ENCODE data around the gene PCDH9.
"Not testable (repeated sequence)": the region's sequence is repeated elsewhere in the genome, so short reads cannot be mapped to it uniquely, and the experiment has no call there.

PCDH9 gene

GRCh38 chr13:66313413-66313812 is 916.7 kb downstream of the PCDH9 start:
- Mint-ChIP-seq H3K27me3 (no peaks in the 10 kb centered on the region), H3K27ac (no peak overlapping the region), H3K4me3 (no peak overlapping the region), H3K36me3 (no peaks in the 10 kb centered on the region), H3K9me3 (peaks cover 2% of the 10 kb centered on the region), H3K4me1 (peaks cover 2% of the 10 kb centered on the region)
- no peak for ATAC-seq (ENCODE audit: low read depth)
- DNase-seq (ENCODE audit: low spot score in 2 of 2) = no peak

- ATAC-seq (ENCODE audit: low read depth) (no peak), DNase-seq (ENCODE audit: low spot score in 2 of 2) (no peak)
- Mint-ChIP-seq H3K9me3 (peaks cover 2% of the 10 kb centered on the region), H3K36me3 (no peaks in the 10 kb centered on the region), H3K4me3 (no peak overlapping the region), H3K27ac (no peak overlapping the region), H3K27me3 (no peaks in the 10 kb centered on the region), H3K4me1 (peaks cover 2% of the 10 kb centered on the region)
Measured at GRCh38 chr13:66312312-66313087, 917.6 kb downstream of the PCDH9 start.

- no peak for ATAC-seq (ENCODE audit: low read depth)
- H3K9me3 Mint-ChIP-seq = peaks cover 1% of the 10 kb centered on the region
- no peaks in the 10 kb centered on the region for H3K36me3 Mint-ChIP-seq
- H3K27me3 Mint-ChIP-seq = no peaks in the 10 kb centered on the region
- DNase-seq (ENCODE audit: low spot score in 2 of 2) = no peak
- H3K27ac Mint-ChIP-seq = no peak overlapping the region
- H3K4me1 Mint-ChIP-seq = no peaks in the 10 kb centered on the region
- H3K4me3 Mint-ChIP-seq = no peak overlapping the region
Measured at GRCh38 chr13:66305961-66306617, 924.0 kb downstream of the PCDH9 start.

GRCh38 chr13:66301482-66301881 is 928.7 kb downstream of the PCDH9 start:
- Mint-ChIP-seq H3K36me3 (no peaks in the 10 kb centered on the region), H3K27me3 (no peaks in the 10 kb centered on the region)

GRCh38 chr13:66301006-66301405 is 929.1 kb downstream of the PCDH9 start:
- H3K4me3 Mint-ChIP-seq = no peak overlapping the region
- H3K4me1 Mint-ChIP-seq = no peaks in the 10 kb centered on the region
- ATAC-seq (ENCODE audit: low read depth) (no peak), DNase-seq (ENCODE audit: low spot score in 2 of 2) (no peak)
- peaks cover 3% of the 10 kb centered on the region for H3K9me3 Mint-ChIP-seq
- H3K27ac Mint-ChIP-seq = no peak overlapping the region
- no peaks in the 10 kb centered on the region for H3K36me3 Mint-ChIP-seq
- no peaks in the 10 kb centered on the region for H3K27me3 Mint-ChIP-seq

More at GRCh38 chr13:66301482-66301881, 928.7 kb downstream of the PCDH9 start:
- DNase-seq (ENCODE audit: low spot score in 2 of 2) (no peak), ATAC-seq (ENCODE audit: low read depth) (no peak)
- H3K4me1 Mint-ChIP-seq = no peaks in the 10 kb centered on the region
- H3K4me3 Mint-ChIP-seq = no peak overlapping the region
- no peak overlapping the region for H3K27ac Mint-ChIP-seq
- no peaks in the 10 kb centered on the region for H3K9me3 Mint-ChIP-seq

- no peak for ATAC-seq (ENCODE audit: low read depth)
- Mint-ChIP-seq H3K27ac (no peak overlapping the region), H3K4me1 (no peaks in the 10 kb centered on the region), H3K36me3 (no peaks in the 10 kb centered on the region), H3K27me3 (no peaks in the 10 kb centered on the region), H3K9me3 (peaks cover 5% of the 10 kb centered on the region), H3K4me3 (no peak overlapping the region)
- DNase-seq (ENCODE audit: low spot score in 2 of 2) = no peak
Measured at GRCh38 chr13:66296875-66297274, 933.3 kb downstream of the PCDH9 start.

GRCh38 chr13:66296328-66296727 is 933.8 kb downstream of the PCDH9 start:
- DNase-seq (ENCODE audit: low spot score in 2 of 2) (no peak), ATAC-seq (ENCODE audit: low read depth) (no peak)
- no peak overlapping the region for H3K4me3 Mint-ChIP-seq
- no peak overlapping the region for H3K27ac Mint-ChIP-seq
- H3K36me3 Mint-ChIP-seq = no peaks in the 10 kb centered on the region
- H3K27me3 Mint-ChIP-seq = no peaks in the 10 kb centered on the region
- H3K9me3 Mint-ChIP-seq = peaks cover 5% of the 10 kb centered on the region
- no peaks in the 10 kb centered on the region for H3K4me1 Mint-ChIP-seq

GRCh38 chr13:66286806-66287205 is 943.3 kb downstream of the PCDH9 start:
- not testable (repeated sequence) for H3K4me1 Mint-ChIP-seq; H3K4me3 Mint-ChIP-seq; H3K27me3 Mint-ChIP-seq; H3K36me3 Mint-ChIP-seq; DNase-seq (ENCODE audit: low spot score in 2 of 2); H3K27ac Mint-ChIP-seq; ATAC-seq (ENCODE audit: low read depth)
- peaks cover 11% of the 10 kb centered on the region for H3K9me3 Mint-ChIP-seq

- ATAC-seq (ENCODE audit: low read depth) (no peak), DNase-seq (ENCODE audit: low spot score in 2 of 2) (no peak)
- Mint-ChIP-seq H3K9me3 (peaks cover 9% of the 10 kb centered on the region), H3K27ac (no peak overlapping the region), H3K4me3 (no peak overlapping the region), H3K36me3 (no peaks in the 10 kb centered on the region), H3K4me1 (no peaks in the 10 kb centered on the region), H3K27me3 (no peaks in the 10 kb centered on the region)
Measured at GRCh38 chr13:66275416-66275815, 954.7 kb downstream of the PCDH9 start.

- Mint-ChIP-seq H3K4me1 (no peaks in the 10 kb centered on the region), H3K36me3 (no peaks in the 10 kb centered on the region), H3K27me3 (no peaks in the 10 kb centered on the region), H3K9me3 (peaks cover 11% of the 10 kb centered on the region), H3K4me3 (no peak overlapping the region), H3K27ac (no peak overlapping the region)
- ATAC-seq (ENCODE audit: low read depth) = no peak
- DNase-seq (ENCODE audit: low spot score in 2 of 2) = no peak
Measured at GRCh38 chr13:66273011-66273410, 957.1 kb downstream of the PCDH9 start.

- Mint-ChIP-seq H3K4me1 (no peaks in the 10 kb centered on the region), H3K36me3 (no peaks in the 10 kb centered on the region), H3K4me3 (no peak overlapping the region), H3K9me3 (peaks cover 5% of the 10 kb centered on the region), H3K27ac (no peak overlapping the region), H3K27me3 (no peaks in the 10 kb centered on the region)
- no peak for DNase-seq (ENCODE audit: low spot score in 2 of 2)
- no peak for ATAC-seq (ENCODE audit: low read depth)
Measured at GRCh38 chr13:66266761-66267160, 963.4 kb downstream of the PCDH9 start.

- no peak overlapping the region for H3K27ac Mint-ChIP-seq
- peaks cover 5% of the 10 kb centered on the region for H3K9me3 Mint-ChIP-seq
- no peak overlapping the region for H3K4me3 Mint-ChIP-seq
- DNase-seq (ENCODE audit: low spot score in 2 of 2) = no peak
- no peaks in the 10 kb centered on the region for H3K36me3 Mint-ChIP-seq
- no peaks in the 10 kb centered on the region for H3K4me1 Mint-ChIP-seq
- no peak for ATAC-seq (ENCODE audit: low read depth)
- no peaks in the 10 kb centered on the region for H3K27me3 Mint-ChIP-seq
Measured at GRCh38 chr13:66266348-66266747, 963.8 kb downstream of the PCDH9 start.

- Mint-ChIP-seq H3K4me3 (no peak overlapping the region), H3K27ac (no peak overlapping the region), H3K36me3 (no peaks in the 10 kb centered on the region), H3K4me1 (no peaks in the 10 kb centered on the region), H3K27me3 (no peaks in the 10 kb centered on the region), H3K9me3 (peaks cover 5% of the 10 kb centered on the region)
- DNase-seq (ENCODE audit: low spot score in 2 of 2) (no peak), ATAC-seq (ENCODE audit: low read depth) (no peak)
Measured at GRCh38 chr13:66265371-66265770, 964.8 kb downstream of the PCDH9 start.

GRCh38 chr13:66264971-66265370 is 965.2 kb downstream of the PCDH9 start:
- no peaks in the 10 kb centered on the region for H3K4me1 Mint-ChIP-seq
- no peak for ATAC-seq (ENCODE audit: low read depth)
- no peak for DNase-seq (ENCODE audit: low spot score in 2 of 2)
- H3K36me3 Mint-ChIP-seq = no peaks in the 10 kb centered on the region
- no peak overlapping the region for H3K4me3 Mint-ChIP-seq
- no peaks in the 10 kb centered on the region for H3K27me3 Mint-ChIP-seq
- no peak overlapping the region for H3K27ac Mint-ChIP-seq
- H3K9me3 Mint-ChIP-seq = peaks cover 5% of the 10 kb centered on the region

GRCh38 chr13:66262330-66262729 is 967.8 kb downstream of the PCDH9 start:
- Mint-ChIP-seq H3K4me3 (no peak overlapping the region), H3K4me1 (no peaks in the 10 kb centered on the region)
- DNase-seq (ENCODE audit: low spot score in 2 of 2) = no peak

More at GRCh38 chr13:66262330-66262729, 967.8 kb downstream of the PCDH9 start:
- Mint-ChIP-seq H3K27ac (no peak overlapping the region), H3K27me3 (no peaks in the 10 kb centered on the region), H3K36me3 (no peaks in the 10 kb centered on the region), H3K9me3 (peaks cover 6% of the 10 kb centered on the region)
- no peak for ATAC-seq (ENCODE audit: low read depth)

Measured in memory B cell (primary cell).